A549 (cell line): ENCODE data around the gene HCFC2. TPM values are rescaled to one million over a fixed set of nuclear protein-coding genes. Genes with fewer than 3 reads are reported as not detected.
"Not testable (repeated sequence)": the region's sequence is repeated elsewhere in the genome, so short reads cannot be mapped to it uniquely, and the experiment has no call there.

Experiments used
- ATAC-seq, 2 experiments: fragments of 200-7000 bp in 1 of 2; fragments of >200 bp in 1 of 2; cut with Nextera tagmentation in 1 of 2; cut with Tn5 transposase in 1 of 2; 3 replicates each; pipeline versions ENCODE4 v1.8.0 to v1.9.1; 2018 to 2020; ENCODE audit warnings: mild to moderate bottlenecking in 1 of 2, moderate library complexity in 1 of 2
- CTCF ChIA-PET: fragments of 300-600 bp; sonication (Branson Sonifier 250); formaldehyde crosslinking; extraction: SDS; loops from one replicate; lab custom pipeline; 2021; ENCODE audit warnings: antibody characterized with exemption, inconsistent platforms; lab: Yijun Ruan, JAX
- POLR2A ChIA-PET: fragments of 350-600 bp; formaldehyde crosslinking; extraction: SDS; loops from one replicate; lab custom pipeline; 2021; ENCODE audit warnings: antibody characterized with exemption, inconsistent platforms; lab: Yijun Ruan, JAX
- DNase-seq, 2 experiments: peaks; one replicate each; pipeline versions ENCODE4 v3.0.0 to v3.0.0-alpha.2; 2011 to 2016; ENCODE audit warnings: low read depth in 1 of 2, low spot score in 1 of 2
- FAIRE-seq: peaks from 2 replicates; lab custom pipeline; 2011; peaks lifted over from hg19 to GRCh38; lab: Jason Lieb, UNC
- H3K27ac ChIP-seq, 2 experiments: fragments of >200 bp; sonication (Bioruptor Twin); formaldehyde crosslinking; 3 replicates each; pipeline ENCODE4 v1.5.1; 2016 to 2017
- H3K4me1 ChIP-seq: fragments of >200 bp; sonication (Bioruptor Twin); formaldehyde crosslinking; 3 replicates; pipeline ENCODE4 v1.6.1; 2016
- H3K4me2 ChIP-seq: fragments of >200 bp; sonication (Bioruptor Twin); formaldehyde crosslinking; 3 replicates; pipeline ENCODE4 v1.6.1; 2016
- H3K4me3 ChIP-seq: fragments of >200 bp; sonication (Bioruptor Twin); formaldehyde crosslinking; 3 replicates; pipeline ENCODE4 v1.5.1; 2016
- H3K9me3 ChIP-seq: fragments of >200 bp; sonication (Bioruptor Twin); formaldehyde crosslinking; 3 replicates; pipeline ENCODE4 v1.6.1; 2016
- ATOH8 ChIP-seq: fragments of 250-450 bp; sonication (Bioruptor Pico); IDR thresholded peaks from 2 replicates; pipeline ENCODE4 v1.5.0; 2020; ENCODE audit warnings: low read depth, mild to moderate bottlenecking, moderate library complexity
- CHD2 ChIP-seq: fragments of 150-350 bp; IDR thresholded peaks from 2 replicates; pipeline ENCODE4 v1.6.1; 2014; ENCODE audit warnings: low read length; ENCODE audit not compliant: partially characterized antibody
- EHF ChIP-seq: fragments of 250-450 bp; sonication (Bioruptor Pico); IDR thresholded peaks from 2 replicates; pipeline ENCODE4 v1.5.0; 2020; ENCODE audit warnings: mild to moderate bottlenecking
- FOSB ChIP-seq: fragments of 250-450 bp; sonication (Bioruptor Pico); IDR thresholded peaks from 2 replicates; pipeline ENCODE4 v1.5.0; 2020; ENCODE audit warnings: mild to moderate bottlenecking, moderate library complexity
- FOSL2 ChIP-seq, 2 experiments: fragments of 450-650 bp in 1 of 2; fragments of >200 bp in 1 of 2; sonication (Bioruptor Twin) in 1 of 2; formaldehyde crosslinking; IDR thresholded peaks; 2 replicates each; pipeline versions ENCODE4 v1.5.0 to v1.6.1; 2016 to 2020; ENCODE audit warnings: mild to moderate bottlenecking in 1 of 2, moderate library complexity in 1 of 2
- FOXS1 ChIP-seq: fragments of 250-450 bp; sonication (Bioruptor Pico); IDR thresholded peaks from 2 replicates; pipeline ENCODE4 v1.5.0; 2020; ENCODE audit warnings: mild to moderate bottlenecking, moderate library complexity
- HES2 ChIP-seq: fragments of >200 bp; sonication (Bioruptor Twin); formaldehyde crosslinking; IDR thresholded peaks from 2 replicates; pipeline ENCODE4 v1.6.1; 2016
- HOXA7 ChIP-seq: fragments of 250-450 bp; sonication (Bioruptor Pico); IDR thresholded peaks from 2 replicates; pipeline ENCODE4 v1.5.0; 2020; ENCODE audit warnings: mild to moderate bottlenecking, moderate library complexity
- HOXB13 ChIP-seq: fragments of 250-450 bp; sonication (Bioruptor Pico); IDR thresholded peaks from 2 replicates; pipeline ENCODE4 v1.5.0; 2020; ENCODE audit warnings: low read depth, mild to moderate bottlenecking, moderate library complexity
- HOXB5 ChIP-seq: fragments of 250-450 bp; sonication (Bioruptor Pico); IDR thresholded peaks from 2 replicates; pipeline ENCODE4 v1.5.0; 2020; ENCODE audit warnings: mild to moderate bottlenecking, moderate library complexity
- JUN ChIP-seq, 2 experiments: fragments of >200 bp; sonication (Bioruptor Twin); formaldehyde crosslinking; IDR thresholded peaks; 2 replicates in 1 of 2; 3 replicates in 1 of 2; pipeline ENCODE4 v1.6.1; 2016 to 2017
- KDM1A ChIP-seq: fragments of 200-600 bp; sonication (generic); IDR thresholded peaks from 2 replicates; pipeline ENCODE4 v1.6.1; 2016; ENCODE audit warnings: low read depth, mild to moderate bottlenecking
- MAZ ChIP-seq: fragments of 150-350 bp; IDR thresholded peaks from 2 replicates; pipeline ENCODE4 v1.6.1; 2014; ENCODE audit warnings: antibody characterized with exemption, low read depth, low read length, borderline replicate concordance
- POLR2A ChIP-seq: IDR thresholded peaks from 2 replicates; pipeline ENCODE4 v1.6.1; 2012; ENCODE audit warnings: mild to moderate bottlenecking, low read length
- RAD21 ChIP-seq, 2 experiments: fragments of >200 bp in 1 of 2; sonication (Bioruptor Twin) in 1 of 2; formaldehyde crosslinking in 1 of 2; IDR thresholded peaks in 1 of 2; conservative IDR thresholded peaks in 1 of 2; 2 replicates in 1 of 2; 3 replicates in 1 of 2; pipeline ENCODE4 v1.6.1; 2012 to 2018; ENCODE audit warnings: inconsistent platforms in 1 of 2
- RARB ChIP-seq: fragments of 250-450 bp; sonication (Bioruptor Pico); IDR thresholded peaks from 2 replicates; pipeline ENCODE4 v1.8.0; 2021; ENCODE audit warnings: mild to moderate bottlenecking, moderate library complexity
- RFX5 ChIP-seq: fragments of 450-650 bp; IDR thresholded peaks from 2 replicates; pipeline ENCODE4 v1.7.1; 2014; ENCODE audit warnings: antibody characterized with exemption, mild to moderate bottlenecking, moderate library complexity
- TFCP2L1 ChIP-seq: fragments of 250-450 bp; sonication (Bioruptor Pico); IDR thresholded peaks from 2 replicates; pipeline ENCODE4 v1.5.0; 2021; ENCODE audit warnings: mild to moderate bottlenecking
- ZFP36 ChIP-seq: fragments of 450-650 bp; IDR thresholded peaks from 2 replicates; pipeline ENCODE4 v1.6.1; 2014; ENCODE audit warnings: borderline replicate concordance; ENCODE audit not compliant: partially characterized antibody
- WGBS: methylation state at CpG from one replicate; pipeline ENCODE4 v1.1.6; 2017; ENCODE audit errors: missing lambda C conversion rate; 5-methylcytosine and 5-hydroxymethylcytosine counted together
- polyA plus RNA-seq, 4 experiments: library from polyadenylated mRNA; depleted of rRNA in 3 of 4; stranded (reverse); fragments of >200 nt; fragmentation: RNase III in 1 of 4; extraction: RNeasy Plus Mini Kit Qiagen cat#74134 plus additional on column Dnase treatment in 1 of 4; gene quantifications; 2 replicates in 3 of 4; 3 replicates in 1 of 4; pipeline ENCODE4 v1.2.3, GENCODE V29; 2011 to 2017
- TF ChIP-seq, protein P1 (sequence below): fragments of 150-350 bp; IDR thresholded peaks from 2 replicates; pipeline ENCODE4 v1.6.1; 2014; ENCODE audit warnings: low read depth, mild to moderate bottlenecking, low read length
- TF ChIP-seq, protein P2 (sequence below): fragments of 450-650 bp; IDR thresholded peaks from 2 replicates; pipeline ENCODE4 v1.6.1; 2014; ENCODE audit warnings: antibody characterized with exemption

The HCFC2 gene
- polyA plus RNA-seq, 2 of the 4 experiments (the other 2 are of a cell fraction) = 5.0 to 10.0 TPM

DNA sequence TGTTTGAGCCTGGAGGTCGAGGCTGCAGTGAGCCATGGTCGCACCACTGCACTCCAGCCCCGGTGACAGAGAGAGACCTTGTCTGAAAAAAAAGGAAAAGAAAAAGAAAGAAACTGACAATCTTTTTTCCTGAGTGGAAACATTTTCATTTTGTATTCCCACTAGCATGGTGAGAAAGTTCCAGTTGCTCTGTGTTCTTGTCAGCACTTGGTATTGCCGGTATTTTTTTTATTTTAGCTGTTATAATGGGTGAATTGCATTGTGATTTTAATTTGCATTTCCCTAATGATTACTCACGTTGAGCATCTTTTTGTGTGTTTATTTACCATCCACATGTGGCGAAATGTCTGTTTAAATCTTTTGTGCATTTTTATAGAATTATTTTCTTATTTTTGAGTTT, 40.0 kb upstream of the HCFC2 start:
- no peak for ATAC-seq
- no peak for DNase-seq
- 58% methylated on average over 6 of the region's 6 CpGs for WGBS
- peaks cover 13% of the 10 kb centered on the region for H3K9me3 ChIP-seq
- ChIA-PET POLR2A (no interaction called here), CTCF (interaction anchor here (1.0 to 1.1 kb wide), 2 partner anchors 10 to 85 kb away, joined by 3 read pairs; no protein-coding TSS in a partner anchor)
- H3K27ac ChIP-seq = no peak overlapping the region
- no peak for FAIRE-seq
- no peaks in the 10 kb centered on the region for H3K4me1 ChIP-seq
- TF ChIP-seq KDM1A (no peak), ZFP36 (peak; percentile 67)
- TF ChIP-seq, all 56 proteins: peak for 1
- no peak overlapping the region for H3K4me3 ChIP-seq
- H3K4me2 ChIP-seq = no peak overlapping the region

DNA sequence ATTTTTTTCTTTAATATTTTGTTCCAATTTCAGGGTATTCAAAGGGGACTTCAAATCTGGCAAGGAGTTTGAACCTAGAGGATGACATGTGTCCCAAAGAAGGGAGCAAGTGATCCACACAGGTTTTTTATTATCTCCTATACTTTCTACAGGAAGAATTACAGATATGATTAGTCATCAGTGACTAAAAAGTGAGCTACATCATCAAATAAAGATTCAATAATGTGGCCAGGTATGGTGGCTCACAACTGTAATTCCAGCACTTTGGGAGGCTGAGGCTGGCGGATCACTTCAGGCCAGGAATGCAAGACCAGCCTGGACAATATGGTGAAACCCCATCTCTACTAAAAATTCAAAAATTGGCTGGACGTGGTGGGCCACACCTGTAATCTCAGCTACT, 38.6 kb upstream of the HCFC2 start:
- H3K4me3 ChIP-seq = no peak overlapping the region
- DNase-seq (no peak), FAIRE-seq (no peak), ATAC-seq (no peak)
- H3K27ac ChIP-seq = no peak overlapping the region
- 83% methylated on average over 2 of the region's 2 CpGs for WGBS
- peaks cover 13% of the 10 kb centered on the region for H3K9me3 ChIP-seq
- CTCF ChIA-PET = interaction anchor here (0.6 kb wide), 1 partner anchor 11 kb away, joined by 3 read pairs; no protein-coding TSS in a partner anchor
- H3K4me2 ChIP-seq = no peak overlapping the region
- H3K4me1 ChIP-seq = no peaks in the 10 kb centered on the region
- TF ChIP-seq TFCP2L1 (no peak), ATOH8 (CRISPR knock-in tag) (no peak), RARB (CRISPR knock-in tag) (no peak), RAD21 (conservative IDR thresholded peaks at IDR 0.05 in 1 of 2, IDR thresholded peaks at IDR 0.05 in 1 of 2) (no peak), EHF (no peak), CHD2 (no peak), FOSB (CRISPR knock-in tag) (no peak), HOXA7 (no peak), HOXB13 (CRISPR knock-in tag) (no peak), HOXB5 (CRISPR knock-in tag) (no peak), MAZ (no peak), JUN (IDR thresholded peaks at IDR 0.05) (no peak), RFX5 (no peak), FOXS1 (no peak), FOSL2 (IDR thresholded peaks at IDR 0.05) (no peak), FOSL2 (CRISPR knock-in tag; IDR thresholded peaks at IDR 0.05) (no peak)
- TF ChIP-seq, protein P1, sequence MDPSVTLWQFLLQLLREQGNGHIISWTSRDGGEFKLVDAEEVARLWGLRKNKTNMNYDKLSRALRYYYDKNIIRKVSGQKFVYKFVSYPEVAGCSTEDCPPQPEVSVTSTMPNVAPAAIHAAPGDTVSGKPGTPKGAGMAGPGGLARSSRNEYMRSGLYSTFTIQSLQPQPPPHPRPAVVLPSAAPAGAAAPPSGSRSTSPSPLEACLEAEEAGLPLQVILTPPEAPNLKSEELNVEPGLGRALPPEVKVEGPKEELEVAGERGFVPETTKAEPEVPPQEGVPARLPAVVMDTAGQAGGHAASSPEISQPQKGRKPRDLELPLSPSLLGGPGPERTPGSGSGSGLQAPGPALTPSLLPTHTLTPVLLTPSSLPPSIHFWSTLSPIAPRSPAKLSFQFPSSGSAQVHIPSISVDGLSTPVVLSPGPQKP = no peak
- TF ChIP-seq, protein P2, sequence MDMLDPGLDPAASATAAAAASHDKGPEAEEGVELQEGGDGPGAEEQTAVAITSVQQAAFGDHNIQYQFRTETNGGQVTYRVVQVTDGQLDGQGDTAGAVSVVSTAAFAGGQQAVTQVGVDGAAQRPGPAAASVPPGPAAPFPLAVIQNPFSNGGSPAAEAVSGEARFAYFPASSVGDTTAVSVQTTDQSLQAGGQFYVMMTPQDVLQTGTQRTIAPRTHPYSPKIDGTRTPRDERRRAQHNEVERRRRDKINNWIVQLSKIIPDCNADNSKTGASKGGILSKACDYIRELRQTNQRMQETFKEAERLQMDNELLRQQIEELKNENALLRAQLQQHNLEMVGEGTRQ = no peak
- POLR2A ChIA-PET = no interaction called here

- ChIA-PET CTCF (interaction anchor here (1.6 to 1.8 kb wide), 2 partner anchors 13 to 15 kb away, joined by 3 to 6 read pairs; no protein-coding TSS in a partner anchor), POLR2A (interaction anchor here (1.2 kb wide), 1 partner anchor 97 kb away, joined by 4 read pairs; the partner anchor contains the start of gene HSP90B1)
- ATAC-seq = no peak
- WGBS = 46% methylated on average over 5 of the region's 5 CpGs
- Histone ChIP-seq H3K27ac (no peak overlapping the region), H3K4me2 (no peak overlapping the region), H3K4me3 (no peak overlapping the region), H3K4me1 (no peaks in the 10 kb centered on the region), H3K9me3 (peaks cover 13% of the 10 kb centered on the region)
- TF ChIP-seq HES2 (no peak), POLR2A (no peak), HOXA7 (no peak)
- TF ChIP-seq, protein P1 = no peak
- DNase-seq = no peak
- FAIRE-seq = no peak
These were observed 37.3 kb upstream of the HCFC2 start for GRCh38 chr12:104026841-104027599.

- DNase-seq, POLR2A ChIA-PET, H3K4me1 ChIP-seq, H3K27ac ChIP-seq, CTCF ChIA-PET, H3K4me3 ChIP-seq, H3K4me2 ChIP-seq, FAIRE-seq, H3K9me3 ChIP-seq: not testable (repeated sequence)
- ATAC-seq = peak; percentile 39 to 77; a peak in 3 of 6 replicates
- WGBS = 73% methylated on average over 12 of the region's 27 CpGs
These were observed 33.7 kb upstream of the HCFC2 start for GRCh38 chr12:104030596-104030995.

- FAIRE-seq, H3K9me3 ChIP-seq, ATAC-seq, H3K4me2 ChIP-seq, H3K4me3 ChIP-seq, DNase-seq, POLR2A ChIA-PET, H3K4me1 ChIP-seq, H3K27ac ChIP-seq: not testable (repeated sequence)
- CTCF ChIA-PET = interaction anchor here (2.2 kb wide), 1 partner anchor 14 kb away, joined by 5 read pairs; no protein-coding TSS in a partner anchor
- WGBS = 29% methylated on average over 2 of the region's 2 CpGs
These were observed 28.2 kb upstream of the HCFC2 start for GRCh38 chr12:104036143-104036542.
